AG09319 (cell line): ENCODE measurements around the gene GRID1.

Source experiments
- DNase-seq: peaks from one replicate; pipeline ENCODE4 v3.0.0-alpha.2; 2010; ENCODE audit warnings: low read depth; ENCODE audit errors: extremely low read depth
- TF ChIP-seq, protein P1 (sequence below): IDR thresholded peaks from 2 replicates; pipeline ENCODE4 v1.5.1; 2011; ENCODE audit warnings: low read depth, mild to moderate bottlenecking, inconsistent platforms, low read length, moderate library complexity

Gene GRID1

DNA sequence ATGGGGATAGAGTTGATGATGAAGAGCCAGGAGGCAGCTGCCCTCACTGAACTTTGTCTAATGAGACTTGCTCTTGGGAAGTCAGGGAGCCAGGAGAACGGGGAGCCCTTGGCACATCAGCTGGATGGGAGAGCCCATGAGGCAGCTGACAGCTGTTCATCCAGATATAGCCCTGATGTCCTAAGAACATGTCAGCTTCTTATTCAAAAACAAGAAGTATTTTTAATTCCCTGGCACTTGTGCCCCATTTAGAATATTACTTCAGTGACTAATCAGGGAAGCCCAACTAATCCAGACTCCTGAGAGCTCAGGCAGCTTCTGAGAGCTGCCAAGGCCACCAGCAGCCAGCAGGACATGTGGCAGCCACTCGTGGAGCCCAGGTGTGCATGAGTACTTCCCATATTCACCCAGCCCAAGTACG lies 363.4 kb downstream of the GRID1 start:
- TF ChIP-seq, protein P1, sequence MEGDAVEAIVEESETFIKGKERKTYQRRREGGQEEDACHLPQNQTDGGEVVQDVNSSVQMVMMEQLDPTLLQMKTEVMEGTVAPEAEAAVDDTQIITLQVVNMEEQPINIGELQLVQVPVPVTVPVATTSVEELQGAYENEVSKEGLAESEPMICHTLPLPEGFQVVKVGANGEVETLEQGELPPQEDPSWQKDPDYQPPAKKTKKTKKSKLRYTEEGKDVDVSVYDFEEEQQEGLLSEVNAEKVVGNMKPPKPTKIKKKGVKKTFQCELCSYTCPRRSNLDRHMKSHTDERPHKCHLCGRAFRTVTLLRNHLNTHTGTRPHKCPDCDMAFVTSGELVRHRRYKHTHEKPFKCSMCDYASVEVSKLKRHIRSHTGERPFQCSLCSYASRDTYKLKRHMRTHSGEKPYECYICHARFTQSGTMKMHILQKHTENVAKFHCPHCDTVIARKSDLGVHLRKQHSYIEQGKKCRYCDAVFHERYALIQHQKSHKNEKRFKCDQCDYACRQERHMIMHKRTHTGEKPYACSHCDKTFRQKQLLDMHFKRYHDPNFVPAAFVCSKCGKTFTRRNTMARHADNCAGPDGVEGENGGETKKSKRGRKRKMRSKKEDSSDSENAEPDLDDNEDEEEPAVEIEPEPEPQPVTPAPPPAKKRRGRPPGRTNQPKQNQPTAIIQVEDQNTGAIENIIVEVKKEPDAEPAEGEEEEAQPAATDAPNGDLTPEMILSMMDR: no peak
- no peak for DNase-seq

DNA sequence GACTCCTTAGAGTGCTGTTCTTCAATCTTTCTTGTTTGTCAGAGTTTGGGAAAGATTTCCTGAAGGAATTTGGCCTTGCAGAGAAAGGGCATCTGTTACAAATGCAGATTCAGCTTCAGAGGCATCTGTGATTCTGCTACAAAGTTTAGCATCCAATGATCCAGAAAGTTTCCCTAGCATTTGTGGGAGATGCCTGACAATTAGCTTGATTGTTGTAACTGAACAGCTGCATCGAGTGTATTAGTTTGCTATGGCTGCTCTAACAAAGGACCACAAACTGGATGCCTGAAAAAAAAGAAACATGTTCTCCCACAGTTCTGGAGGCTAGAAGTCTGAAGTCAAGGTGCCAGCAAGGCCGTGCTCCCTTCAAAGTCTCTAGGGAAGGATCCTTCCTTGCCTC lies 365.1 kb downstream of the GRID1 start:
- DNase-seq: no peak
- TF ChIP-seq, protein P1: no peak

DNA sequence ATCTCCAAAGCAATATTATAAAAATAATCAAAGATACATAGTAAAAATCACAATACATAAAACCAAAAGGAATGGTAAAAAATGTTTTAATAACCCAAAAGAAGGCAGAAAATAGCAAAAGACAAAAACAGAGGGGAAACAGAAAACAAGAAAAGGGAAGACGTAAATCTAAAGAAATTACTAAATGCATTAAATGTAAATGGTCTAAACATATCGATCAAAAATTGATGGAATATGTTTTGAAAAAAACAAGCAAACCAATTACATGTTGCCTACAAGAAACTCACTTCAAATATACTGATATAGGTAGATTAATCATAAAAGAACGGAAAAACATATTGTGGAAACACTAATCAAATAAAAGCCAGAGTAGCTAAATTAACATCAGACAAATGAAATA lies 369.1 kb downstream of the GRID1 start:
- TF ChIP-seq, protein P1: no peak
- no peak for DNase-seq

DNA sequence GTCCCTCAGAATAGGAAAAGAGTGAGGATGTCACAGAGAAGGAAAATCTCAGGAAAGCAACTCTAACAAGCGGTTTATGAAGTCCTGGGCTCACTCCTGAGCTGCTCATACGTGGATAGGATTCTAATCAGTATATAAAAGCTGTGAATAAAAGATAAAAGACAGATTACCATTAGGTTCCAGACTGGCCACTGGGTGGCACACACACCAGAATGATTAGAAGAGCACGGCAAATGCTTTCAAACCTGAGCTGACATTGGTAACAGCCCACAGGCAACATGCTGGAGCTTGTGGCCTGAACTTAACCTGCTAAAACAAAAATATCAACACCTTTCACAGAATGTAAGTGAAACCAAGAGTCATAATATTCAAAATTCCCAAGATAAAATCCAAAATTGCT lies 370.8 kb downstream of the GRID1 start:
- no peak for DNase-seq
- TF ChIP-seq, protein P1: no peak; the same call in 1 of the 2 replicates

DNA sequence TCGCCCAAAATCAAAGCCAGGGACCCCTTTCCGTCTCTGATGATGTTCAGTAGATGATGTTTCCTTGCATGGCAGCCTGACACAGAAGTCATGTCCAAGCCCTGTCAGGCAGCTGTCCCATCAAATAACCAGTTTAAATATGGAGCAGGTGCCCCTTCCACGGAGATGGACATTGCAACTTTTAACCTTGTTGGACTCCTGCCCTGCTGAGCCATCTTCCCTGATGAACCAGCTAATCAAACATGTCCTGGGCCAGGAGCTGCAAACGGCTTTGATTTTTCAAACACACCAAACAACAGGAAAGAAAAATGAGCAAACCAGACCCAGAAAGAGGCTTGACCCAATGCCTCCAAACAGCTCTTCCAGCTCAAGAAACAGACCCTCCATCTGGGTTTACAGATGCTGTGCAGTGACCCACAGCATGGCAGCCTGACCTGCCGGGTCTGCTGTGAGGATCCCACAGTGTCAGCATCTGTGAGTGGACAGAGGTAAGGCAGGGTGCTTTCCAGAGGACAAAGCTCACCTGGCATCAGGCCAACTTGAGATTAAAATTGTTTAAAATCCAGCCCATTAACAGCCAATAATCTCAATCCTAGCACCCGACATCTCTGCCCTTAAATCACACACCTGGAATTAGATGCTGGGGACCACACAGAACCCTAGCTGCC lies 372.6 kb downstream of the GRID1 start:
- TF ChIP-seq, protein P1: no peak
- DNase-seq: no peak

DNA sequence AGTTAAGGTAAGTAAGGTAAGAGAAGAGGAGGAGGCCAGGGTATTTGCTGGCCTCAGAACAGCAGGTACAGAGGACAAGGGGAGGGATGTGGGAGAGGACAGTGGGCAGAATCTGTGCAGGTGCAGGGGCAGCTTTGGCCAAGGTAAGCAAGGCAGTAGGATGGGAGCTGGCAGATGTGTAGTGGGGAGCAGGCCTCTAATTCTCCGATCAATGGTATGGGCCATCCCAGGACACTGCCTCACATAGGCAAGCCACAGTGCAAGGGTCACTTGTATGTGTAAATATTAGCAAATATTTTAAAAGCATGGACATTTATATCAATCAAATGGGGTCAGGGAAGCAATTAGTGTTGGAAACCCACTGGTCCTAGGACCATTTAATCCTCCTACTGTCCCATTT lies 373.5 kb downstream of the GRID1 start:
- DNase-seq: no peak

DNA sequence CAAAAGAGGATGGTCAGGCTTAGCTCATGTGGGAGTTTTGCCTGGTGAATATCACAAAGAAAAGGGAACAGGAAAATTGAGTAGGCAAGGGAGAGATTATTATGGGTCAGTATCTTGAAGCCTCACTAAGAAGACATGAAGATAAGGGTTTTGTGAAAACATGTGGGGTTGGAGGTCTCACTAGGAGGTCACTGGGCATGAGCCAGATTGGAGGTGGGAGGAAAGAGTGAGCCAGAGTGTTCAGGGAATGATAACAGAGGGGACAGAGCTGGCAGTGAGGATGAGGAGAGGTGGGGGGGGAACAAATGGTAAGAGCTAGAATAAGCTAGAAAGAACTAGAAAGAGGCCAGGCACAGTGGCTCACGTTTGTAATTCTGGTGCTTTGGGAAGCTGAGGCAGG lies 374.3 kb downstream of the GRID1 start:
- DNase-seq: no peak
- TF ChIP-seq, protein P1: no peak

More for the DNA sequence above, 373.5 kb downstream of the GRID1 start:
- TF ChIP-seq, protein P1: no peak
